ENCODE data around the gene SNW1.

DNA sequence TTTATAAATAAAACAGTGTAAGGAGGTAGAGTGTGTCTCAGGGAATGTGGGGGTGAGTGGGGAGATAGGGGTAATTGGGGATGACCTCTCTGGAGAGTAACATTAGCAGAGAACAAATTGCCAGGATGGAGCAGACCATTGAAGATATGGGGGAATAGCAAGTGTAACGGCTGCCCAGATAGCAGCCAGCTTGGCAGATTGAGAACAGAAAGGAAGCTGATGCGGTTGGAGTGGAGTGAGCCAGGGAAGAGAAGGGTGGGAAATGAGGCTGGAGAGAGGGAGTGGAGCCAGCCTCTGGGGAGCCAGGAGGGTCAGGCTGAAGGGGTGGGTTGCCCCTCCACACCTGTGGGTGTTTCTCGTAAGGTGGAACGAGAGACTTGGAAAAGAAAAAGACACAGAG lies 33.4 kb upstream of the SNW1 start:
- TF ChIP-seq POLR2AphosphoS5 (IDR thresholded peaks at IDR 0.05; ENCODE audit: low read depth, low read length), result no peak
- TF ChIP-seq, protein P1, sequence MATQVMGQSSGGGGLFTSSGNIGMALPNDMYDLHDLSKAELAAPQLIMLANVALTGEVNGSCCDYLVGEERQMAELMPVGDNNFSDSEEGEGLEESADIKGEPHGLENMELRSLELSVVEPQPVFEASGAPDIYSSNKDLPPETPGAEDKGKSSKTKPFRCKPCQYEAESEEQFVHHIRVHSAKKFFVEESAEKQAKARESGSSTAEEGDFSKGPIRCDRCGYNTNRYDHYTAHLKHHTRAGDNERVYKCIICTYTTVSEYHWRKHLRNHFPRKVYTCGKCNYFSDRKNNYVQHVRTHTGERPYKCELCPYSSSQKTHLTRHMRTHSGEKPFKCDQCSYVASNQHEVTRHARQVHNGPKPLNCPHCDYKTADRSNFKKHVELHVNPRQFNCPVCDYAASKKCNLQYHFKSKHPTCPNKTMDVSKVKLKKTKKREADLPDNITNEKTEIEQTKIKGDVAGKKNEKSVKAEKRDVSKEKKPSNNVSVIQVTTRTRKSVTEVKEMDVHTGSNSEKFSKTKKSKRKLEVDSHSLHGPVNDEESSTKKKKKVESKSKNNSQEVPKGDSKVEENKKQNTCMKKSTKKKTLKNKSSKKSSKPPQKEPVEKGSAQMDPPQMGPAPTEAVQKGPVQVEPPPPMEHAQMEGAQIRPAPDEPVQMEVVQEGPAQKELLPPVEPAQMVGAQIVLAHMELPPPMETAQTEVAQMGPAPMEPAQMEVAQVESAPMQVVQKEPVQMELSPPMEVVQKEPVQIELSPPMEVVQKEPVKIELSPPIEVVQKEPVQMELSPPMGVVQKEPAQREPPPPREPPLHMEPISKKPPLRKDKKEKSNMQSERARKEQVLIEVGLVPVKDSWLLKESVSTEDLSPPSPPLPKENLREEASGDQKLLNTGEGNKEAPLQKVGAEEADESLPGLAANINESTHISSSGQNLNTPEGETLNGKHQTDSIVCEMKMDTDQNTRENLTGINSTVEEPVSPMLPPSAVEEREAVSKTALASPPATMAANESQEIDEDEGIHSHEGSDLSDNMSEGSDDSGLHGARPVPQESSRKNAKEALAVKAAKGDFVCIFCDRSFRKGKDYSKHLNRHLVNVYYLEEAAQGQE (IDR thresholded peaks at IDR 0.05; ENCODE audit: insufficient read depth in 1 of 2, low read depth in 2 of 2, low read length in 2 of 2), result no peak
